ENCODE measurements around the gene DBNDD2.
A peak's percentile ranks its signal among the peaks of the same experiment; 100 is the strongest.

DBNDD2 gene

GRCh38 chr20:45378191-45378590 is 29.9 kb upstream of the DBNDD2 start, which contains the start of gene TP53TG5:
TP53TG5 (minus strand) TSS chr20:45378325; CDS start chr20:45378236, 89 bp downstream.
- no peak for DNase-seq (ENCODE audit: low read depth, low spot score)

- DNase-seq (ENCODE audit: low read depth, low spot score), result no peak
These were observed 20.8 kb upstream of the DBNDD2 start for GRCh38 chr20:45387274-45387673.

- no peak for DNase-seq (ENCODE audit: low read depth, low spot score)
These were observed 17.2 kb upstream of the DBNDD2 start for GRCh38 chr20:45390931-45391330.

- DNase-seq (ENCODE audit: low read depth, low spot score), result no peak
These were observed 16.5 kb upstream of the DBNDD2 start for GRCh38 chr20:45391559-45391958.

- DNase-seq (ENCODE audit: low read depth, low spot score), result no peak
These were observed 15.4 kb upstream of the DBNDD2 start for GRCh38 chr20:45392733-45393132.

- no peak for DNase-seq (ENCODE audit: low read depth, low spot score)
These were observed 13.6 kb upstream of the DBNDD2 start for GRCh38 chr20:45394221-45395113.

GRCh38 chr20:45395114-45395415 is 13.0 kb upstream of the DBNDD2 start:
- DNase-seq (ENCODE audit: low read depth, low spot score), result no peak

GRCh38 chr20:45399018-45399417 is 9.1 kb upstream of the DBNDD2 start:
- no peak for DNase-seq (ENCODE audit: low read depth, low spot score)

- no peak for DNase-seq (ENCODE audit: low read depth, low spot score)
These were observed 7.6 kb upstream of the DBNDD2 start for GRCh38 chr20:45400346-45401031.

- DNase-seq (ENCODE audit: low read depth, low spot score), result no peak
These were observed 5.1 kb upstream of the DBNDD2 start for GRCh38 chr20:45402946-45403345.

GRCh38 chr20:45404438-45404837 is 3.7 kb upstream of the DBNDD2 start:
- DNase-seq (ENCODE audit: low read depth, low spot score), result no peak

GRCh38 chr20:45405571-45406259 is 2.4 kb upstream of the DBNDD2 start:
- DNase-seq (ENCODE audit: low read depth, low spot score), result peak; percentile 31

- peak; percentile 52 for DNase-seq (ENCODE audit: low read depth, low spot score)
These were observed 1.6 kb upstream of the DBNDD2 start for GRCh38 chr20:45406260-45407066.

GRCh38 chr20:45407067-45407745 is 883 bp upstream of the DBNDD2 start:
- DNase-seq (ENCODE audit: low read depth, low spot score), result peak; percentile 51

- no peak for DNase-seq (ENCODE audit: low read depth, low spot score)
These were observed 641 bp downstream of the DBNDD2 start for GRCh38 chr20:45408646-45409213.

- no peak for DNase-seq (ENCODE audit: low read depth, low spot score)
These were observed 1.6 kb downstream of the DBNDD2 start for GRCh38 chr20:45409521-45410272.

GRCh38 chr20:45410887-45411286 is 2.8 kb downstream of the DBNDD2 start:
- DNase-seq (ENCODE audit: low read depth, low spot score), result no peak

- DNase-seq (ENCODE audit: low read depth, low spot score), result no peak
These were observed 4.6 kb downstream of the DBNDD2 start for GRCh38 chr20:45412653-45413052.

GRCh38 chr20:45413479-45413878 is 5.4 kb downstream of the DBNDD2 start:
- no peak for DNase-seq (ENCODE audit: low read depth, low spot score)

Data from astrocyte of the hippocampus (primary cell).